GOT3 (cell line): ENCODE data around the gene MBOAT7.
"Not testable (repeated sequence)": the region's sequence is repeated elsewhere in the genome, so short reads cannot be mapped to it uniquely, and the experiment has no call there.

Source experiments
- DNase-seq: peaks from one replicate; lab custom pipeline; 2025; ENCODE audit warnings: mixed read lengths; lab: John Stamatoyannopoulos, UW

Gene MBOAT7

GRCh38 chr19:54189145-54189734 is at the start of gene MBOAT7:
Gene MBOAT7 (minus strand): TSS chr19:54189580. CDS start chr19:54188508, 1,072 bp downstream.
- DNase-seq = no peak

- DNase-seq = no peak
Measured at GRCh38 chr19:54233941-54234340, 44.6 kb upstream of the MBOAT7 start.

GRCh38 chr19:54231077-54231931 is 41.9 kb upstream of the MBOAT7 start:
- peak; percentile 50 for DNase-seq

GRCh38 chr19:54230031-54230430 is 40.7 kb upstream of the MBOAT7 start:
- no peak for DNase-seq

GRCh38 chr19:54229146-54229545 is 39.8 kb upstream of the MBOAT7 start:
- no peak for DNase-seq

- DNase-seq = not testable (repeated sequence)
Measured at GRCh38 chr19:54224619-54225018, 35.2 kb upstream of the MBOAT7 start.

- DNase-seq = not testable (repeated sequence)
Measured at GRCh38 chr19:54223937-54224281, 34.5 kb upstream of the MBOAT7 start.

- DNase-seq = not testable (repeated sequence)
Measured at GRCh38 chr19:54223277-54223936, 34.0 kb upstream of the MBOAT7 start.

- not testable (repeated sequence) for DNase-seq
Measured at GRCh38 chr19:54222474-54223276, 33.3 kb upstream of the MBOAT7 start, which contains the start of gene LILRB3. Gene LILRB3 (minus strand): TSS chr19:54223007. CDS start chr19:54222976, 31 bp downstream.

- DNase-seq = not testable (repeated sequence)
Measured at GRCh38 chr19:54221947-54222346, 32.6 kb upstream of the MBOAT7 start.

GRCh38 chr19:54219702-54220101 is 30.3 kb upstream of the MBOAT7 start:
- not testable (repeated sequence) for DNase-seq

- DNase-seq = no peak
Measured at GRCh38 chr19:54218960-54219661, 29.7 kb upstream of the MBOAT7 start.

GRCh38 chr19:54218259-54218658 is 28.9 kb upstream of the MBOAT7 start:
- DNase-seq = no peak

GRCh38 chr19:54217517-54218247 is 28.3 kb upstream of the MBOAT7 start:
- not testable (repeated sequence) for DNase-seq

GRCh38 chr19:54216869-54217268 is 27.5 kb upstream of the MBOAT7 start:
- DNase-seq = no peak

GRCh38 chr19:54214734-54215133 is 25.4 kb upstream of the MBOAT7 start:
- DNase-seq = not testable (repeated sequence)

- not testable (repeated sequence) for DNase-seq
Measured at GRCh38 chr19:54214217-54214616, 24.8 kb upstream of the MBOAT7 start.

GRCh38 chr19:54211235-54211634 is 21.9 kb upstream of the MBOAT7 start:
- DNase-seq = no peak

- peak; percentile 53 for DNase-seq
Measured at GRCh38 chr19:54209811-54210494, 20.6 kb upstream of the MBOAT7 start.
